Central memory CD4-positive, alpha-beta T cell (primary cell): ENCODE data around the gene TTC32.
"Not testable (repeated sequence)": the region's sequence is repeated elsewhere in the genome, so short reads cannot be mapped to it uniquely, and the experiment has no call there.

Experiments
- DNase-seq: peaks from one replicate; pipeline ENCODE4 v3.0.0; 2022

Gene TTC32

GRCh38 chr2:19898592-19899329 is 3.0 kb downstream of the TTC32 start:
- DNase-seq = no peak

GRCh38 chr2:19897623-19898245 is 4.0 kb downstream of the TTC32 start:
- no peak for DNase-seq

GRCh38 chr2:19895535-19895934 is 6.2 kb downstream of the TTC32 start:
- DNase-seq = no peak

GRCh38 chr2:19894134-19894792 is 7.5 kb downstream of the TTC32 start:
- no peak for DNase-seq

GRCh38 chr2:19893520-19894133 is 8.2 kb downstream of the TTC32 start:
- DNase-seq = no peak

- DNase-seq = not testable (repeated sequence)
Observed at GRCh38 chr2:19891971-19892370, 9.8 kb downstream of the TTC32 start.

GRCh38 chr2:19890104-19890503 is 11.7 kb downstream of the TTC32 start:
- DNase-seq = no peak

- DNase-seq = no peak
Observed at GRCh38 chr2:19888831-19889230, 13.0 kb downstream of the TTC32 start.

- no peak for DNase-seq
Observed at GRCh38 chr2:19887510-19887909, 14.3 kb downstream of the TTC32 start.

GRCh38 chr2:19886261-19886660 is 15.5 kb downstream of the TTC32 start:
- DNase-seq = no peak

GRCh38 chr2:19885791-19886190 is 16.0 kb downstream of the TTC32 start:
- DNase-seq = no peak

- DNase-seq = no peak
Observed at GRCh38 chr2:19883971-19884720, 17.6 kb downstream of the TTC32 start.

GRCh38 chr2:19883486-19883885 is 18.3 kb downstream of the TTC32 start:
- no peak for DNase-seq

GRCh38 chr2:19882286-19882685 is 19.5 kb downstream of the TTC32 start:
- DNase-seq = no peak

- no peak for DNase-seq
Observed at GRCh38 chr2:19881908-19882265, 19.9 kb downstream of the TTC32 start.

GRCh38 chr2:19881221-19881907 is 20.4 kb downstream of the TTC32 start:
- no peak for DNase-seq

- DNase-seq = not testable (repeated sequence)
Observed at GRCh38 chr2:19880191-19880590, 21.6 kb downstream of the TTC32 start.

GRCh38 chr2:19879120-19879519 is 22.7 kb downstream of the TTC32 start:
- no peak for DNase-seq

- no peak for DNase-seq
Observed at GRCh38 chr2:19878268-19879046, 23.3 kb downstream of the TTC32 start.

GRCh38 chr2:19876751-19877150 is 25.0 kb downstream of the TTC32 start:
- DNase-seq = no peak

- no peak for DNase-seq
Observed at GRCh38 chr2:19875280-19875679, 26.5 kb downstream of the TTC32 start.

GRCh38 chr2:19874726-19875125 is 27.1 kb downstream of the TTC32 start:
- no peak for DNase-seq
